ENCODE measurements around the gene ADGRA1. TPM values are rescaled to one million over a fixed set of nuclear protein-coding genes. Genes with fewer than 3 reads are reported as not detected.

Gene ADGRA1
- total RNA-seq, 1 experiment from 2014 or later = not detected

DNA sequence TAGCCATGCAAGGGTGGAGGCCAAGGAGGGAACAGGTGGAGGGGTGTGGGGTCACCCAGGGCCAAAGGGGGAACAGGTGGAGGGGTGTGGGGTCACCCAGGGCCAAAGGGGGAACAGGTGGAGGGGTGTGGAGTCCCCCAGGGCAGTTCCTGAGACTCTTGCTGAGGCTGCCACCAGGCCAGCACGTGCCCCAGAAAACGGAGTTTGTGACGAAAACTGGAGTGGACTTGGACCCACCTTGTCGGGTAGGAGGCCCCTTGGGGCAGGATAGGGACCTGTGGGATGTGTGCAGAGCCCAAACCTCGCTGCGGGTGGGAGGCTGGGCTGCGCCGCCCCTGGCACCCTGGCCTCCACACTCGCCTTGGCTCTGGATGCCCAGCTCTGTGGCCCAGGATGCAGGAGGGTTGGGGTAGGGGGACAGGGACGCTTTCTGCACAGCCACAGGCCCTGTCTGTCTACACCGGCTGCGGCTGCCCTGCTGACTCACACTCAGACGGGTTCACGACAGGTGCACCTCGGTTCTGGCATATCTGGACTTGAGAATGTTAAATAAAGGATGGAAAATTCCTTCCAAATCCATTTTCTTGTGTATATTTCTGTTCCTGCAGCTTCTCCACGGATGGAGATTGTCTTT is 562 bp upstream of the ADGRA1 start:
- H3K36me3 Mint-ChIP-seq (ENCODE audit: insufficient read depth, unreplicated experiment) = no peaks in the 10 kb centered on the region
- no peaks in the 10 kb centered on the region for H3K9me3 Mint-ChIP-seq (ENCODE audit: unreplicated experiment)
- ChIA-PET POLR2A (interaction anchor here (0.8 kb wide), 1 partner anchor 184 kb away, joined by 3 read pairs; no protein-coding TSS in a partner anchor), CTCF (no interaction called here)
- no peak for DNase-seq (ENCODE audit: unreplicated experiment)
- no peaks in the 10 kb centered on the region for H3K27me3 Mint-ChIP-seq (ENCODE audit: insufficient read depth, unreplicated experiment)
- BruUV-seq (replicated peaks) = no TSS peak
- no peak overlapping the region for H3K27ac Mint-ChIP-seq (ENCODE audit: low read depth, unreplicated experiment)
- TF ChIP-seq, protein P1, sequence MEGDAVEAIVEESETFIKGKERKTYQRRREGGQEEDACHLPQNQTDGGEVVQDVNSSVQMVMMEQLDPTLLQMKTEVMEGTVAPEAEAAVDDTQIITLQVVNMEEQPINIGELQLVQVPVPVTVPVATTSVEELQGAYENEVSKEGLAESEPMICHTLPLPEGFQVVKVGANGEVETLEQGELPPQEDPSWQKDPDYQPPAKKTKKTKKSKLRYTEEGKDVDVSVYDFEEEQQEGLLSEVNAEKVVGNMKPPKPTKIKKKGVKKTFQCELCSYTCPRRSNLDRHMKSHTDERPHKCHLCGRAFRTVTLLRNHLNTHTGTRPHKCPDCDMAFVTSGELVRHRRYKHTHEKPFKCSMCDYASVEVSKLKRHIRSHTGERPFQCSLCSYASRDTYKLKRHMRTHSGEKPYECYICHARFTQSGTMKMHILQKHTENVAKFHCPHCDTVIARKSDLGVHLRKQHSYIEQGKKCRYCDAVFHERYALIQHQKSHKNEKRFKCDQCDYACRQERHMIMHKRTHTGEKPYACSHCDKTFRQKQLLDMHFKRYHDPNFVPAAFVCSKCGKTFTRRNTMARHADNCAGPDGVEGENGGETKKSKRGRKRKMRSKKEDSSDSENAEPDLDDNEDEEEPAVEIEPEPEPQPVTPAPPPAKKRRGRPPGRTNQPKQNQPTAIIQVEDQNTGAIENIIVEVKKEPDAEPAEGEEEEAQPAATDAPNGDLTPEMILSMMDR (IDR thresholded peaks at IDR 0.05; ENCODE audit: unreplicated experiment) = no peak
- no peak overlapping the region for H3K4me3 Mint-ChIP-seq (ENCODE audit: unreplicated experiment)
- H3K4me1 Mint-ChIP-seq (ENCODE audit: insufficient read depth, unreplicated experiment) = no peaks in the 10 kb centered on the region
- intact Hi-C loops (cut with micrococcal nuclease) = no loop called here

DNA sequence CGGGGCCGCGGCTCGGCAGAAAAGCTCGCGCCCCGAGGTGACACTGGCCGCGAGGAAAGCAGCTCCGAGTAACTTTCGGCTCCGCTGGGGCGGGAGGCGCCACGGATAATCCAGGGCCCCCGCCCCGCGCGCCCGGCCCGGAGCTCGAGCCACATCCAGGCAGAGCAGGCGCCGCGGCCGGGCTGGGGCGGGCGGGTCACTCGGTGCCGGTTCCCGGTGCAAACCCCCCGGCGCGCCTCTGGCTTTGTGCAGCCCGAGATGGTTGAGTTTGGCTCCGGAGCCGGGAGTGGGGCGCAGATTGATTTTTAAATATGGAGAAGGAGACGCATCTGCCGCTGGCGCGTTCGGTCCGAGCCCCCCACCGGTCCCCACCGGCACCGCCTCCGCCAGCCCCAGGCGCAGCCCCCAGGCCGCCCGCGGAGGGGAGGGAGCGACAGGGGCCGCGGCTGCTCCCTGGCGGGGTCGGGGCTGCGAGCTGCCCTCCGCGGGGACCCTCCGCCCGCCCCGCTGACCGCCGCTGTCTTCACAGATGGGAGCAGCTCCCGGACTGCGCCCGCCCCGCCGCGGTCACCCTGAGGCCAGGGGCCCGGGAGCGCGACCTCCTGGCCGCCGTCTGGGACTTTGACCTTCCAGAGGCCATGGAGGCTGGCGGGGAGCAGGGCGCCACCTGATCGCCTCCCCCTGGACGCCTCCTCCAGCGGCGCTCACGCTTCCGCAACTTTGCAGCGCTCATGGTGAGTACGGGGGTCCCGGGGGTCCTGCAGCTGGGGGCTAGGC is 643 bp downstream of the ADGRA1 start:
- Mint-ChIP-seq H3K4me1 (ENCODE audit: insufficient read depth, unreplicated experiment) (no peaks in the 10 kb centered on the region), H3K27me3 (ENCODE audit: insufficient read depth, unreplicated experiment) (no peaks in the 10 kb centered on the region), H3K27ac (ENCODE audit: low read depth, unreplicated experiment) (no peak overlapping the region), H3K36me3 (ENCODE audit: insufficient read depth, unreplicated experiment) (no peaks in the 10 kb centered on the region), H3K4me3 (ENCODE audit: unreplicated experiment) (no peak overlapping the region), H3K9me3 (ENCODE audit: unreplicated experiment) (no peaks in the 10 kb centered on the region)
- TF ChIP-seq, protein P1 (IDR thresholded peaks at IDR 0.05; ENCODE audit: unreplicated experiment) = no peak
- intact Hi-C loops (cut with micrococcal nuclease) = no loop called here
- ChIA-PET CTCF (no interaction called here), POLR2A (interaction anchor here (0.7 kb wide), 1 partner anchor 145 kb away, joined by 3 read pairs; no protein-coding TSS in a partner anchor)
- BruUV-seq (replicated peaks) = no TSS peak
- DNase-seq (ENCODE audit: unreplicated experiment) = no peak

DNA sequence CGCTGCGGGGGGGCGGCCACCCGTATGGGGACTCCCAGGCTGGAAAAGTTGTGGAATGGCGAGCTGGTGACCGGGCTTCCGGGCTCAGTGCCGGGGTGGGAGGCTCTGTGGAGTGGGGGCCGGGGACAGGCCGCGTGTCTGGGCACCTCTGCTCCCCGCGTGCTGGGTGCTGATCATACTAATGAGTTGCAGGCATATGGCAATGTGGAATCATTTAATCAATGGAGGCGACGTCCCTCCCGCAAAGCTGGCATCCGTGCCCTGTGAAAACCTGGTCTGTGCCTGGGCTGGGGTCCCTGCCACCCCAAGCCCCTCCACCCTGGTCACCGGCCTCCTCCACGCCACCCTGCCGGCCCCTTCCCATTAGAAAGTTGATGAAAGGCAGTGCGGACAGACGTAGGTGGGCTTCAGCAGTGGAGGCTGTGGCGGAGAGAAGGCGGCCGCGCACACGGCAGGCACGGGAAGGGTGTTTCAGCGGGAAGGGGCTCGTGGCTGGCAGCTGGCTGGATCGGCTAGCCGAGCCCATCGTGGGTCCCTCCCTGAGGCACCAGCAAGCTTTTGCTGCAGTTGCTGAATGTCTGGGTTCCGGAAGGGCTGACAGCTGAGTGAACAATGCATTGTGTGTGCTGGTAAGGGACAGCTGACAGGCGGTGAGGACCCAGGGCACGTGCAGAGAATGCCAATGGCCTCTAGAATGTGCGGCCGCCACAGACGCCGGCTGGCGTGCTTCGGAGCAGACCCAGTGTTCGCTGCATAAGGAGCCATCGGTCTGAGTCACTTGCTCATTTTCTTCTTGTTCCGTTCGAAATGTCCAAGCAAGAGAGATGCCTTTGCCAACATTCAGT is 1.5 kb downstream of the ADGRA1 start:
- POLR2A ChIA-PET = no interaction called here
- TF ChIP-seq, protein P1 (IDR thresholded peaks at IDR 0.05; ENCODE audit: unreplicated experiment) = no peak
- CTCF ChIA-PET = interaction anchor here (0.7 kb wide), 1 partner anchor 54 kb away, joined by 3 read pairs; no protein-coding TSS in a partner anchor
- intact Hi-C loops (cut with micrococcal nuclease) = no loop called here
- Mint-ChIP-seq H3K9me3 (ENCODE audit: unreplicated experiment) (no peaks in the 10 kb centered on the region), H3K27me3 (ENCODE audit: insufficient read depth, unreplicated experiment) (no peaks in the 10 kb centered on the region), H3K27ac (ENCODE audit: low read depth, unreplicated experiment) (no peak overlapping the region), H3K4me3 (ENCODE audit: unreplicated experiment) (no peak overlapping the region), H3K4me1 (ENCODE audit: insufficient read depth, unreplicated experiment) (no peaks in the 10 kb centered on the region), H3K36me3 (ENCODE audit: insufficient read depth, unreplicated experiment) (no peaks in the 10 kb centered on the region)
- no TSS peak for BruUV-seq (replicated peaks)
- DNase-seq (ENCODE audit: unreplicated experiment) = no peak

DNA sequence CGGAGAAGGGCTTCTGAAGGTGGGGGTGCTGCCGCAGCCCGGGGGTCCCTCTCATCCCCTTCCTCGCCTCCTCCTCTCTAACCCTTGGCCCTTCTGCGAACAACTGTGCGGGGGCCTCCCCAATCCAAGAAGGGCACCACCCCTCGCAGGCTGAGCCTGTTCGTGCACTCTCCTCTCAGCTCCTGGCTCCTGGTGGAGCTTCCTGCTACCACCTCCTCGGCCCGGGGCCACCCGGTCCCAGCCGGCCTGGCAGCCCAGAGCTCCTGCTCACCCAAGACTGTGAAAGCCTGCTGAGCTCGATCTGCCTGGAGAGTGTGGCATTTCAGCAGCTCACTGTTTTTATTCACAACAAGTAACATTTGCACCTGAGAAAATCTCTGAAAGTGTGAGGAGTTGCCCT is 2.4 kb downstream of the ADGRA1 start:
- ChIA-PET POLR2A (no interaction called here), CTCF (interaction anchor here (0.8 kb wide), 1 partner anchor 396 kb away, joined by 3 read pairs; no protein-coding TSS in a partner anchor)
- TF ChIP-seq, protein P1 (IDR thresholded peaks at IDR 0.05; ENCODE audit: unreplicated experiment) = no peak
- no peaks in the 10 kb centered on the region for H3K4me1 Mint-ChIP-seq (ENCODE audit: insufficient read depth, unreplicated experiment)
- no peak overlapping the region for H3K27ac Mint-ChIP-seq (ENCODE audit: low read depth, unreplicated experiment)
- H3K27me3 Mint-ChIP-seq (ENCODE audit: insufficient read depth, unreplicated experiment) = no peaks in the 10 kb centered on the region
- intact Hi-C loops (cut with micrococcal nuclease) = no loop called here
- no TSS peak for BruUV-seq (replicated peaks)
- DNase-seq (ENCODE audit: unreplicated experiment) = no peak
- H3K4me3 Mint-ChIP-seq (ENCODE audit: unreplicated experiment) = no peak overlapping the region
- H3K9me3 Mint-ChIP-seq (ENCODE audit: unreplicated experiment) = no peaks in the 10 kb centered on the region
- H3K36me3 Mint-ChIP-seq (ENCODE audit: insufficient read depth, unreplicated experiment) = no peaks in the 10 kb centered on the region
